Mammary epithelial cell (primary cell): Measurements from ENCODE around the gene SCARB2.

Experiments
- EZH2 ChIP-seq: IDR thresholded peaks from 2 replicates; pipeline ENCODE4 v1.6.1; 2012; ENCODE audit warnings: low read length, inconsistent platforms, borderline replicate concordance
- TF ChIP-seq, protein P1 (sequence below), 2 donors: IDR thresholded peaks in 1 of 2; conservative IDR thresholded peaks in 1 of 2; 2 replicates each; pipeline ENCODE4 v1.5.1; 2011 to 2012; ENCODE audit warnings: inconsistent platforms in 2 of 2, low read length in 2 of 2, mild to moderate bottlenecking in 2 of 2, control low read depth in 1 of 2, low read depth in 1 of 2; ENCODE audit not compliant: insufficient read depth in 1 of 2; ENCODE audit errors: extremely low read depth in 1 of 2

DNA sequence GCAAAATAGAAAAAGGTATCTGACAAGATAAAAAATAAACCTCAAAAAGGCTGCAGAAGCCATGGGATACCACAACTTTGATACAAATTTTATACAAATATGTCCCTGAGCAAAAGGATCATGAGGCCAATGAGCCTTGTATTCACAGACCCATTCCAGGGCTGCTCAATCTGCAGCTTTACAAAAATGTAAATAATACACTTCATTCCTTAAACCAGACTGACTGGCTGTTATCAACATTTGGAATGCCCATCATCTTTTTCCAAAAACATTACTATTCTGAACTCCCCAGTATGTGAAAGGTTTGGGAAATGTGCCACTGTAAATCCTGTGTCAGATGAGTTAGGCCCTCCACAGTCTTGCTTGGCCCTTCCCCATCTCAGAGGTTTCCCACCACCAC is 25.5 kb downstream of the SCARB2 start:
- TF ChIP-seq, protein P1, sequence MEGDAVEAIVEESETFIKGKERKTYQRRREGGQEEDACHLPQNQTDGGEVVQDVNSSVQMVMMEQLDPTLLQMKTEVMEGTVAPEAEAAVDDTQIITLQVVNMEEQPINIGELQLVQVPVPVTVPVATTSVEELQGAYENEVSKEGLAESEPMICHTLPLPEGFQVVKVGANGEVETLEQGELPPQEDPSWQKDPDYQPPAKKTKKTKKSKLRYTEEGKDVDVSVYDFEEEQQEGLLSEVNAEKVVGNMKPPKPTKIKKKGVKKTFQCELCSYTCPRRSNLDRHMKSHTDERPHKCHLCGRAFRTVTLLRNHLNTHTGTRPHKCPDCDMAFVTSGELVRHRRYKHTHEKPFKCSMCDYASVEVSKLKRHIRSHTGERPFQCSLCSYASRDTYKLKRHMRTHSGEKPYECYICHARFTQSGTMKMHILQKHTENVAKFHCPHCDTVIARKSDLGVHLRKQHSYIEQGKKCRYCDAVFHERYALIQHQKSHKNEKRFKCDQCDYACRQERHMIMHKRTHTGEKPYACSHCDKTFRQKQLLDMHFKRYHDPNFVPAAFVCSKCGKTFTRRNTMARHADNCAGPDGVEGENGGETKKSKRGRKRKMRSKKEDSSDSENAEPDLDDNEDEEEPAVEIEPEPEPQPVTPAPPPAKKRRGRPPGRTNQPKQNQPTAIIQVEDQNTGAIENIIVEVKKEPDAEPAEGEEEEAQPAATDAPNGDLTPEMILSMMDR (conservative IDR thresholded peaks at IDR 0.05 in 1 of 2, IDR thresholded peaks at IDR 0.05 in 1 of 2; ENCODE audit: extremely low read depth in 1 of 2, insufficient read depth in 1 of 2, low read depth in 1 of 2, low read length in 2 of 2): no peak
- no peak for TF ChIP-seq EZH2
